GM12878 (cell line): ENCODE measurements around the gene LPCAT3. TPM values are rescaled to one million over a fixed set of nuclear protein-coding genes. Genes with fewer than 3 reads are reported as not detected.

Experiments used
- ATAC-seq: fragments of 200-7000 bp; cut with Tn5 transposase; 3 replicates; pipeline ENCODE4 v1.9.1; 2020; ENCODE audit warnings: mild to moderate bottlenecking, moderate library complexity
- BruUV-seq: library from RNA; stranded (reverse); fragments of 400-500 nt; replicated peaks from 2 replicates; lab custom pipeline; 2021; lab: Mats Ljungman, UMichigan
- CTCF ChIA-PET: fragments of 300-600 bp; sonication (Branson Sonifier 250); formaldehyde crosslinking; extraction: SDS; loops from one replicate; lab custom pipeline; 2021; ENCODE audit warnings: inconsistent platforms; lab: Yijun Ruan, JAX
- POLR2A ChIA-PET: fragments of 350-600 bp; formaldehyde crosslinking; extraction: SDS; loops from one replicate; lab custom pipeline; 2021; ENCODE audit warnings: inconsistent platforms; lab: Charles Lee
- RAD21 ChIA-PET: fragments of 300-600 bp; sonication (Branson Sonifier 250); formaldehyde crosslinking; loops from one replicate; lab custom pipeline; 2023; ENCODE audit warnings: antibody characterized with exemption; ENCODE audit not compliant: unreplicated experiment; lab: Charles Lee
- SMC1A ChIA-PET: fragments of 300-600 bp; sonication (Branson Sonifier 250); formaldehyde crosslinking; loops from one replicate; lab custom pipeline; 2023; ENCODE audit not compliant: unreplicated experiment, uncharacterized antibody; lab: Charles Lee
- DNase-seq: peaks from one replicate; pipeline ENCODE4 v3.0.0-alpha.2; 2011; ENCODE audit warnings: low read depth, low spot score
- FAIRE-seq: peaks from 3 replicates; lab custom pipeline; 2011; peaks lifted over from hg19 to GRCh38; lab: Jason Lieb, UNC
- H2AFZ ChIP-seq: 2 replicates; pipeline ENCODE4 v1.6.0; 2011; ENCODE audit warnings: low read depth, low read length, control low read depth; ENCODE audit not compliant: control insufficient read depth
- H3K27ac ChIP-seq: 2 replicates; pipeline ENCODE4 v1.5.1; 2011; ENCODE audit warnings: control low read depth; ENCODE audit not compliant: control insufficient read depth, insufficient read depth
- H3K27me3 ChIP-seq, 2 experiments: replicated peaks in 1 of 2; 2 replicates each; pipeline versions ENCODE4 v1.6.0 to v1.6.1; 2011; ENCODE audit warnings: low read length in 1 of 2; ENCODE audit not compliant: control insufficient read depth in 2 of 2, insufficient read depth in 2 of 2
- H3K36me3 ChIP-seq, 2 experiments: 2 replicates each; pipeline ENCODE4 v1.5.1; 2011; ENCODE audit warnings: low read length in 1 of 2; ENCODE audit not compliant: control insufficient read depth in 2 of 2, insufficient read depth in 2 of 2
- H3K4me1 ChIP-seq: 2 replicates; pipeline ENCODE4 v1.6.1; 2011; ENCODE audit warnings: mild to moderate bottlenecking, low read length, moderate library complexity, mixed read lengths; ENCODE audit not compliant: control insufficient read depth, insufficient read depth
- H3K4me2 ChIP-seq: 2 replicates; pipeline ENCODE4 v1.6.0; 2011; ENCODE audit warnings: control low read depth; ENCODE audit not compliant: control insufficient read depth, insufficient read depth
- H3K4me3 ChIP-seq: fragments of 200-600 bp; sonication (generic); 2 replicates; pipeline ENCODE4 v1.5.1; 2016
- H3K79me2 ChIP-seq: 2 replicates; pipeline ENCODE4 v1.6.0; 2011; ENCODE audit warnings: low read length; ENCODE audit not compliant: control insufficient read depth, insufficient read depth
- H3K9ac ChIP-seq: 2 replicates; pipeline ENCODE4 v1.8.0; 2011; ENCODE audit warnings: low read length, control low read depth, mixed read lengths; ENCODE audit not compliant: control insufficient read depth, insufficient read depth
- H3K9me3 ChIP-seq: replicated peaks from 3 replicates; pipeline ENCODE4 v1.5.1; 2011; ENCODE audit warnings: mild to moderate bottlenecking, low read length; ENCODE audit not compliant: control insufficient read depth, insufficient read depth
- H4K20me1 ChIP-seq: 2 replicates; pipeline ENCODE4 v1.6.0; 2011; ENCODE audit not compliant: control insufficient read depth, insufficient read depth
- GATAD2B ChIP-seq: fragments of 450-650 bp; conservative IDR thresholded peaks from 2 replicates; pipeline ENCODE4 v1.6.1; 2017; ENCODE audit warnings: low read depth, mild to moderate bottlenecking, moderate library complexity
- KLF5 ChIP-seq: fragments of 450-650 bp; IDR thresholded peaks from 2 replicates; pipeline ENCODE4 v1.6.1; 2014; ENCODE audit warnings: mild to moderate bottlenecking; ENCODE audit not compliant: partially characterized antibody
- RELA ChIP-seq: fragments of 450-650 bp; IDR thresholded peaks from 2 replicates; pipeline ENCODE4 v1.8.0; 2014; ENCODE audit warnings: borderline replicate concordance; ENCODE audit not compliant: partially characterized antibody
- RELB ChIP-seq: fragments of 450-650 bp; IDR thresholded peaks from 2 replicates; pipeline ENCODE4 v1.6.1; 2017; ENCODE audit warnings: low read depth, mild to moderate bottlenecking, moderate library complexity
- REST ChIP-seq: IDR thresholded peaks from 2 replicates; pipeline ENCODE4 v1.6.1; 2012; ENCODE audit warnings: mild to moderate bottlenecking, low read depth, low read length
- ZNF24 ChIP-seq: fragments of 450-650 bp; IDR thresholded peaks from 2 replicates; pipeline ENCODE4 v1.6.1; 2017; ENCODE audit warnings: antibody characterized with exemption, mild to moderate bottlenecking
- WGBS: methylation state at CpG from one replicate; pipeline ENCODE4 v1.1.6; 2016; ENCODE audit warnings: low lambda C conversion rate; ENCODE audit not compliant: insufficient replicate concordance, insufficient coverage; ENCODE audit errors: missing lambda C conversion rate; 5-methylcytosine and 5-hydroxymethylcytosine counted together
- in situ Hi-C: fragments of 300-500 bp; cut with MboI; formaldehyde crosslinking; loops from 9 replicates; pipeline ENCODE4 v1.14.3; 2018; ENCODE audit warnings: mixed read lengths
- intact Hi-C: fragments of 100-400 bp; cut with micrococcal nuclease; formaldehyde crosslinking; loops from one replicate; pipeline ENCODE4 v1.14.2; 2022; ENCODE audit not compliant: unreplicated experiment
- polyA plus RNA-seq, 11 experiments: library from polyadenylated mRNA; depleted of rRNA in 4 of 11; unstranded in 6 of 11; stranded (reverse) in 5 of 11; fragments of >200 nt; fragmentation: Nextera tagmentation in 4 of 11; fragmentation: Illumina TruSeq in 1 of 11; extraction: Ambion mirVana in 4 of 11; extraction: Trizol in 1 of 11; gene quantifications; 1 replicate in 1 of 11; 2 replicates in 10 of 11; pipeline versions ENCODE4 v1.2.1 to v1.2.3, GENCODE V29; 2011 to 2016; ENCODE audit warnings: inconsistent platforms in 2 of 11, missing spikeins in 2 of 11, low read depth in 1 of 11
- total RNA-seq, 4 experiments: library from RNA; depleted of rRNA in 3 of 4; stranded (reverse); fragments of >200 nt in 3 of 4; fragmentation: Illumina TruSeq in 1 of 4; extraction: Trizol in 1 of 4; gene quantifications; 2 replicates each; pipeline versions ENCODE4 v1.2.1 to v1.2.3, GENCODE V29; 2013 to 2021

LPCAT3 gene
- total and polyA plus RNA-seq, 10 of the 15 experiments (the other 5 are each of a cell fraction or from before 2014, with no cell fraction given): 2.6 to 48.3 (median 23.0) TPM

- 0 out of 2 replicates have a peak, but pooled peaks have one; percentile 7 for TF ChIP-seq RELB
- no peak for TF ChIP-seq RELA
These were observed 79.7 kb downstream of the LPCAT3 start (continued) for GRCh38 chr12:6938353-6939190.

GRCh38 chr12:6937481-6938352 is 80.6 kb downstream of the LPCAT3 start:
- POLR2A ChIA-PET: interaction anchor here (0.9 to 17.8 kb wide), 15 partner anchors 9 to 86 kb away, joined by 3 to 524 read pairs (median 6); partner anchors contain the start of genes ATN1, CDCA3, EMG1 and LPCAT3
- DNase-seq (peak; percentile 90), FAIRE-seq (peak; percentile 99), ATAC-seq (peak; percentile 96)
- no peaks in the 10 kb centered on the region for H3K27me3 ChIP-seq
- SMC1A ChIA-PET: interaction anchor here (0.9 to 1.6 kb wide), 6 partner anchors 9 to 70 kb away, joined by 3 to 12 read pairs (median 4); partner anchors contain the start of gene TPI1
- CTCF ChIA-PET: interaction anchor here (0.7 to 8.6 kb wide), 23 partner anchors 9 to 248 kb away, joined by 3 to 111 read pairs (median 4); partner anchors contain the start of genes C1RL, CDCA3, LPCAT3 and LRRC23
- H3K27ac ChIP-seq: peak overlapping the region; percentile 92
- H3K4me2 ChIP-seq: peak overlapping the region; percentile 95
- H3K9me3 ChIP-seq: no peaks in the 10 kb centered on the region
- H3K9ac ChIP-seq: peak overlapping the region; percentile 96
- no peaks in the 10 kb centered on the region for H4K20me1 ChIP-seq
- H2AFZ ChIP-seq: peak overlapping the region; percentile 56
- intact Hi-C loops: loop anchor here (2.0 kb wide), 1 partner anchor 13 kb away; no protein-coding TSS in a partner anchor
- H3K79me2 ChIP-seq: peaks cover 24% of the 10 kb centered on the region
- in situ Hi-C loops: no loop called here
- H3K4me3 ChIP-seq: peak overlapping the region; percentile 86
- H3K4me1 ChIP-seq: peaks cover 11% of the 10 kb centered on the region; the same call in 1 of the 2 replicates
- H3K36me3 ChIP-seq: peaks cover 5 to 6% of the 10 kb centered on the region in 2 experiments; a peak in 3 of 4 replicates
- under 1% methylated on average over 61 of the region's 80 CpGs for WGBS
- BruUV-seq: TSS peak; percentile 92
- RAD21 ChIA-PET: interaction anchor here (0.8 to 1.7 kb wide), 9 partner anchors 12 to 68 kb away, joined by 3 to 8 read pairs (median 3); partner anchors contain the start of gene SPSB2
- TF ChIP-seq REST (no peak), GATAD2B (peak; percentile 69), ZNF24 (no peak), KLF5 (no peak)
